K562 (cell line): ENCODE data around the gene DPH1. TPM values are rescaled to one million over a fixed set of nuclear protein-coding genes. Genes with fewer than 3 reads are reported as not detected.

Source experiments
- AFF4 ChIP-seq: sonication (generic); formaldehyde crosslinking; IDR thresholded peaks from 2 replicates; pipeline ENCODE4 v1.8.0; 2023; ENCODE audit warnings: mild to moderate bottlenecking, missing genetic modification reagents
- RCOR1 ChIP-seq, 2 experiments: IDR thresholded peaks; 2 replicates each; pipeline ENCODE4 v1.6.1; 2012; ENCODE audit warnings: low read depth in 2 of 2, low read length in 2 of 2, borderline replicate concordance in 1 of 2, improper control_type of control experiment in 1 of 2
- RHOXF2B ChIP-seq: fragments of 250-450 bp; sonication (Bioruptor Pico); conservative IDR thresholded peaks from 2 replicates; pipeline ENCODE4 v1.5.1; 2021
- STAT5B ChIP-seq: fragments of 250-450 bp; sonication (Bioruptor Pico); IDR thresholded peaks from 2 replicates; pipeline ENCODE4 v1.8.0; 2021; ENCODE audit warnings: mild to moderate bottlenecking, inconsistent platforms
- TEAD1 ChIP-seq, 2 experiments: fragments of 450-650 bp in 1 of 2; sonication (generic) in 1 of 2; formaldehyde crosslinking; IDR thresholded peaks; 2 replicates each; pipeline versions ENCODE4 v1.4.0 to v1.8.0; 2020 to 2022; ENCODE audit warnings: mild to moderate bottlenecking in 2 of 2, missing genetic modification reagents in 1 of 2
- ZNF175 ChIP-seq: fragments of 200-800 bp; sonication (Bioruptor generic); IDR thresholded peaks from 2 replicates; pipeline ENCODE4 v1.6.1; 2016; ENCODE audit warnings: low read depth, mild to moderate bottlenecking, missing genetic modification characterization, missing compliant biosample characterization
- ZNF280A ChIP-seq: fragments of 450-650 bp; IDR thresholded peaks from 2 replicates; pipeline ENCODE4 v1.6.1; 2018; ENCODE audit warnings: mild to moderate bottlenecking, low read depth; ENCODE audit not compliant: partially characterized antibody
- ZNF384 ChIP-seq: IDR thresholded peaks from 2 replicates; pipeline ENCODE4 v1.6.1; 2012; ENCODE audit warnings: low read depth, low read length, improper control_type of control experiment
- ZNF407 ChIP-seq: fragments of 450-650 bp; IDR thresholded peaks from 2 replicates; pipeline ENCODE4 v1.6.1; 2016; ENCODE audit warnings: low read depth
- ZSCAN29 ChIP-seq: fragments of 450-650 bp; IDR thresholded peaks from 2 replicates; pipeline ENCODE4 v1.6.1; 2017
- polyA plus RNA-seq, 8 experiments: library from polyadenylated mRNA; depleted of rRNA in 4 of 8; stranded (reverse) in 5 of 8; unstranded in 3 of 8; fragments of >200 nt; fragmentation: Nextera tagmentation in 2 of 8; fragmentation: Illumina TruSeq in 1 of 8; extraction: Ambion mirVana in 2 of 8; extraction: Trizol in 1 of 8; gene quantifications; 2 replicates each; pipeline versions ENCODE4 v1.2.1 to v1.2.3, GENCODE V29; 2011 to 2014; ENCODE audit warnings: inconsistent platforms in 1 of 8, missing spikeins in 1 of 8
- total RNA-seq, 7 experiments: library from RNA; depleted of rRNA in 6 of 7; stranded (reverse); fragments of >200 nt in 6 of 7; fragmentation: Illumina TruSeq in 2 of 7; extraction: Trizol in 2 of 7; gene quantifications; 2 replicates each; pipeline versions ENCODE4 v1.2.1 to v1.2.3, GENCODE V29; 2011 to 2021; ENCODE audit warnings: low replicate concordance in 1 of 7

The DPH1 gene
- total and polyA plus RNA-seq, 9 of the 15 experiments (the other 6 are each of a cell fraction or from before 2014, with no cell fraction given) = 0.42 to 40.6 (median 20.2) TPM

- TF ChIP-seq AFF4 (CRISPR knock-in tag) (0 out of 2 replicates have a peak, but pooled peaks have one; percentile 75), ZNF407 (no peak), STAT5B (CRISPR knock-in tag) (no peak), ZNF384 (no peak), ZSCAN29 (no peak), TEAD1 (CRISPR knock-in tag; IDR thresholded peaks at IDR 0.05) (0 out of 4 replicates have a peak, but pooled peaks have one; percentile 36 to 37), RCOR1 (IDR thresholded peaks at IDR 0.05; ENCODE audit: borderline replicate concordance in 1 of 2, low read depth in 2 of 2, low read length in 2 of 2) (no peak), ZNF175 (no peak), RHOXF2B (CRISPR knock-in tag) (no peak), ZNF280A (no peak)
These were observed 11.8 kb downstream of the DPH1 start, which contains the start of gene OVCA2 (continued) for GRCh38 chr17:2041561-2042389.
